GM18526 (cell line): ENCODE results near the gene TAGAP.

ENCODE experiments used
- POLR2A ChIP-seq: IDR thresholded peaks from 3 replicates; pipeline ENCODE4 v1.6.1; 2011; ENCODE audit not compliant: insufficient read length; ENCODE audit errors: extremely low read depth

The TAGAP gene

GRCh38 chr6:159080217-159080976 is 35.6 kb upstream of the TAGAP start:
- no peak for TF ChIP-seq POLR2A

DNA sequence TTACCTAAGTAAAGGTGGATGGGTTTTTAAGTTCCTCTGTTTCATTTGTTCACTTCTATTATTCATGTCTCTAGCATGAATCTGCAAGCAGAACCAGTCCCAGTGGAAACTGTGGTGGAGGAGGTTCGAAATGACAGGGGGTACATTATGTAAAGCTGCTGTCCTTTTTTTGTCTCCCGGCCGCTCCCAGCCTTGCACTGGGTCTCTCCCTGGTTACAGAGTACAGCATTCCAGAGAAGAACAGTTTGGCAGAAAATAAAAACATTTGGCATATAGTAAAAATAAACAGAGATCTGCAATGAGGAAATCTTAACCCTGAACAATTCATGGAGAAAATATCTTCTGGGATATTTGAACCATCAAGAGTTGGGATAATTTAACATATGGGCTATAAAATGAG is 34.6 kb upstream of the TAGAP start:
- TF ChIP-seq POLR2A, result no peak

GRCh38 chr6:159077123-159077522 is 32.3 kb upstream of the TAGAP start:
- no peak for TF ChIP-seq POLR2A

GRCh38 chr6:159075506-159076228 is 30.9 kb upstream of the TAGAP start:
- TF ChIP-seq POLR2A, result no peak

- no peak for TF ChIP-seq POLR2A
Measured at GRCh38 chr6:159074876-159075275, 30.1 kb upstream of the TAGAP start.

GRCh38 chr6:159074120-159074684 is 29.4 kb upstream of the TAGAP start:
- no peak for TF ChIP-seq POLR2A

DNA sequence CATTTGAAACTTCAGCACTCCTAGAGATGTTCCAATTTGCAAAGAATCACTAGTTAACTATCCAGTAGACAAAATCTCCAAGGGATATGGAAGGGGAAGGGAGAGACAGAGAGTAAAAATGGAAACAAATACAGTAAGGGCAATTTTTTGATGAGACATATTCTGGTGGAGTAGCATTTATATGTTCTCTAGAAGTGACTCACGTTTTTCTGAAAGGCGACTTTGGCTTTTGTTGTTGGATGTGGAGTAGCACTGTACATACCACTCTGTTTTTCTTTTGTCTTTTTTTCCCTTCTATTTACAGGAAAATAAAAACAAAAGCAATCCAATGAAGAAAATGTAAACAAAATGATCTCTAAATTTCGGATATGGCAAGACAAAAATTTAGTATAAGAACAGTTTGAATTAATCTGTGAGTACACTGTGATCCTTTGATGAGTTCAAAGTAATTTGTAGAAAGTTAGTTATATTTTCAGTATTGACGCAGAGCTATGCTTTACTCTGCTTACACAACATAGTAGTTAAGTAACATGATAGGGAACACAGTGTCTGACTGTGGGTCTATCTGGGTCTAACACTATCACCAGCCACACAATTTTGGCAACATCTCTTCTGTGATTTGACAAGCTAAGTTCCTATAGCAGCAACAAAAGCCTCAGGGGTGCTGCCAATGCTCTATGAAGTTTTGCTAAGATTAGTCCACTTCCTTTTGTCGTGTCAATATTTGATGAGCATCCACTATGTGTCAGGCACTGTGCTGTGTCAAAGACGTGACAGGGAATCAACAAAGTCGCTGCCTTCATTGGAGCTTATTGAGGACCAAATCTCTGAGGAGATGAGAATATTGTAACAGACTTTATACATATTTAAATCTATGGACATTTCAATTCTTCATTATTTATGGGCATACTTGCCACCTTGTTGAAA is 27.3 kb upstream of the TAGAP start:
- no peak for TF ChIP-seq POLR2A

DNA sequence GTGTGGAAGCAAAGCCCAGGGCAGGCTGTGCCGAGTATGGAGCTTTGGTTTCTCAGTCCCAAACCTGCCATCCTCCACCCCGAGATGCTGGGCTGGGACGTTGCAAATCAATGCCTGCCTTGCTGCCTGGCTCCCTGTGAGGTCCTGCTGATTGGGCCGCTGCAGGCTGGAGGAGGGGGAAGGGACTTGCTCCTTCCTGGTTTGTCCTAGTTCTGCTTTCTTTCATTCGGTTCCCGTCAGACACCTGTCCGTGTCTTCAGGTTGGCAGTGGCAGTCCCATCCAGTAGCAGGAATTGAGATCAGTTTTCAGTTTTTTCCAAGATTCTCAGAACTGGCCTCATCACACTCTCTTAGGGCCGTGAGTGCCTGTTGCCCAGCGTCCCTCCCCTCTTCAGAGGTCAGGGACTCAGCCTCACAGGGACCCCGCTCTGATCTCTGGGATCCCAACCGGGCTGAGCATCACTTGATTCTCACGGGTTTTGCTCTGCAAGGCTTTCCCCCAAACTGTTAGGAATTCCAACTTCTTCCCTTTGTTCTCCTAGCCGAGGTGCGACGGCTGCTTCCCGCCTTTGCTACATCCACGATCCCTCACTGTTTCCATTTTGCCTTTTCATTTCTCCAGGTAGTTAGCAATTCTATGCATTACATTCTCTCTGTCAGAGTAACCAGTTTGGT is 24.2 kb upstream of the TAGAP start:
- TF ChIP-seq POLR2A, result no peak

DNA sequence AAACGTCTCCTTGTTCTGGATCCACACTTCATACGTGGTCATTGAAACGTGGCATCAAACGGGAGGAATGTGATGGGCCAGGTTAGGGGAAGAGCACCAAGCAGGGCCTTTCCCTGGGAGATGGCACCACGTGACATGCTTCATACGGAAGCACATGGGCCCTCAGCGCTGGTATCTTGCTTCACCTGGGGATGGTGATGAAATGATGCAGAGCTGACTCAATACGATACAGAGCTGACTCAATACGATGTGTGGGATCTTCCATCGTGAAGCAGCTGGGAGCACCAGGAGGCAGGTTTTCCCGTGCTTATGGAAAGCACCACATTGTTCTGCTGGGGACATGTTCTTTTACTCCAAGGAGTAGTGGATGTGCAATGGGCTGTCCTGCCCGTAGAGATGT is 22.5 kb upstream of the TAGAP start:
- no peak for TF ChIP-seq POLR2A

DNA sequence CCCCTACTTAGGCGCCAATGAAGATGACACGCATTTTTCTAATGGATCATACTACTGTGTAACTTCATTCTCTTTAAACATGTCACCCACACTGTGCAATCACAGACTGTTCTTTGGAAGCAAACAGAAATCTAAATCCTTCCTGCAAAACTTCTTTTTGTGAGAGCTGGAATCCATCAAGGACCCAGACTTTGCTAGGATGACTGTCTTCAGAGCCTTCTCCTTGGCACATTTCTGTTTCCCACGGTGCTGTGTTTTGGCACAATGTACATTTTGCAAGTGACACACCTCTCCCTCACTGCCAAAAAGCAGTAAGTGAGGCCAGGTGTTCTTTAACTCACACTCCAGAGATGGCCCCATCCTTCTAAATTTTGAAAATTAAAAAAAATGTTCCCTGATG is 21.7 kb upstream of the TAGAP start:
- TF ChIP-seq POLR2A, result no peak

GRCh38 chr6:159065759-159066329 is 21.1 kb upstream of the TAGAP start:
- no peak for TF ChIP-seq POLR2A

GRCh38 chr6:159065091-159065490 is 20.3 kb upstream of the TAGAP start:
- no peak for TF ChIP-seq POLR2A

GRCh38 chr6:159064477-159064876 is 19.7 kb upstream of the TAGAP start:
- TF ChIP-seq POLR2A, result no peak

DNA sequence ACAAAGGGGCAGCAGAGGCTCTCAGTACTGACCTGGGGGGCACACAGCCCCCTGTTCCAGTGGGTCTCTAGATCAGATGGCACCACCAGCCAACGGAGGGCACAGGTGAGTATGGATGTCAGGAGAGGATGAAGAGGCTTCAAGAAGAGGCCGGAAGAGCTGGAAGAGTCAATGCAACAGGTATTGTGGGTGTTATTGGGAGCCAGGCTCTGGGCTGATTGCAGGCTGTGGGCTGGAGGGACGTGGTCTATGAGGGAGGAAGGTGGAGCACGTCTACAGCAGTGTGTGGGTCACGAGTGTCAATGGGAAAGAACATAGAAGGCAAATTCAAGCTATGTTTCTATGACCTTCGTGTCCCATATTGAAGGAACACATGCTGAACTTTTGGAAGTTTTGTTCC is 18.8 kb upstream of the TAGAP start:
- TF ChIP-seq POLR2A, result no peak
